ENCODE results near the gene MS4A5. TPM values are rescaled to one million over a fixed set of nuclear protein-coding genes. Genes with fewer than 3 reads are reported as not detected.

Gene MS4A5
- total RNA-seq, 1 donor from 2014 or later, result not detected

- no peak within 1 kb of the TSS for H3K27ac Mint-ChIP-seq (ENCODE audit: unreplicated experiment)
- FAIRE-seq, result no peak
These were observed 63.2 kb downstream of the MS4A5 start, which contains the start of gene MS4A12 for GRCh38 chr11:60492488-60493009. Gene MS4A12, plus strand, starts transcription at chr11:60492778. Its CDS starts 4,541 bp downstream, at chr11:60497319.

GRCh38 chr11:60493454-60493853, 64.1 kb downstream of the MS4A5 start:
- Histone ChIP-seq H3K9me3 (ENCODE audit: insufficient read depth, low read depth, low read length) (peaks cover 3% of the 10 kb centered on the region), H3K27ac (ENCODE audit: low read depth, low read length) (no peak overlapping the region), H4K20me1 (ENCODE audit: insufficient read depth, low read length) (no peaks in the 10 kb centered on the region), H3K36me3 (ENCODE audit: insufficient read depth, low read length) (no peaks in the 10 kb centered on the region), H3K27me3 (ENCODE audit: insufficient read depth, low read length) (no peaks in the 10 kb centered on the region), H3K9ac (ENCODE audit: low read length) (no peak overlapping the region), H3K79me2 (ENCODE audit: insufficient read depth, low read length) (no peaks in the 10 kb centered on the region), H3K4me1 (ENCODE audit: insufficient read depth, low read length) (no peaks in the 10 kb centered on the region), H3K4me3 (ENCODE audit: insufficient read depth, low read depth, low read length) (no peak overlapping the region), H2AFZ (ENCODE audit: low read depth, low read length) (no peak overlapping the region), H3K4me2 (ENCODE audit: low read length) (no peak overlapping the region)
- TF ChIP-seq EZH2 (IDR thresholded peaks at IDR 0.05; ENCODE audit: insufficient read depth, low read length), result no peak
- TF ChIP-seq CTCF (IDR thresholded peaks at IDR 0.05; ENCODE audit: insufficient read depth, low read depth, low read length), result no peak
- H3K27ac Mint-ChIP-seq (ENCODE audit: unreplicated experiment), result no peak overlapping the region
- no peak overlapping the region for H3K4me3 Mint-ChIP-seq (ENCODE audit: unreplicated experiment)
- peaks cover 2% of the 10 kb centered on the region for H3K4me1 Mint-ChIP-seq (ENCODE audit: low read depth, unreplicated experiment)
- H3K27me3 Mint-ChIP-seq (ENCODE audit: low read depth, unreplicated experiment), result no peaks in the 10 kb centered on the region
- DNase-seq (ENCODE audit: low read depth) (no peak), FAIRE-seq (no peak)
- H3K9me3 Mint-ChIP-seq (ENCODE audit: unreplicated experiment), result no peaks in the 10 kb centered on the region
- H3K36me3 Mint-ChIP-seq (ENCODE audit: low read depth, unreplicated experiment), result no peaks in the 10 kb centered on the region

More at GRCh38 chr11:60492488-60493009, 63.2 kb downstream of the MS4A5 start, which contains the start of gene MS4A12:
- H3K4me3 ChIP-seq (ENCODE audit: insufficient read depth, low read depth, low read length), result no peak within 1 kb of the TSS
- no peak within 1 kb of the TSS for H3K4me2 ChIP-seq (ENCODE audit: low read length)
- H3K27me3 ChIP-seq (ENCODE audit: insufficient read depth, low read length), result no peaks in the 10 kb centered on the region
- no peak for DNase-seq (ENCODE audit: low read depth)
- no peaks in the 10 kb centered on the region for H3K4me1 ChIP-seq (ENCODE audit: insufficient read depth, low read length)
- Mint-ChIP-seq H3K27me3 (ENCODE audit: low read depth, unreplicated experiment) (no peaks in the 10 kb centered on the region), H3K36me3 (ENCODE audit: low read depth, unreplicated experiment) (no peaks in the 10 kb centered on the region), H3K9me3 (ENCODE audit: unreplicated experiment) (no peaks in the 10 kb centered on the region), H3K4me1 (ENCODE audit: low read depth, unreplicated experiment) (no peaks in the 10 kb centered on the region), H3K4me3 (ENCODE audit: unreplicated experiment) (no peak within 1 kb of the TSS)
- no peaks in the 10 kb centered on the region for H3K36me3 ChIP-seq (ENCODE audit: insufficient read depth, low read length)
- no peaks in the 10 kb centered on the region for H4K20me1 ChIP-seq (ENCODE audit: insufficient read depth, low read length)
- no peak for TF ChIP-seq CTCF (IDR thresholded peaks at IDR 0.05; ENCODE audit: insufficient read depth, low read depth, low read length)
- TF ChIP-seq EZH2 (IDR thresholded peaks at IDR 0.05; ENCODE audit: insufficient read depth, low read length), result no peak
- peaks cover 3% of the 10 kb centered on the region for H3K9me3 ChIP-seq (ENCODE audit: insufficient read depth, low read depth, low read length)
- H3K27ac ChIP-seq (ENCODE audit: low read depth, low read length), result no peak within 1 kb of the TSS
- no peaks in the 10 kb centered on the region for H3K79me2 ChIP-seq (ENCODE audit: insufficient read depth, low read length)
- H2AFZ ChIP-seq (ENCODE audit: low read depth, low read length), result no peak within 1 kb of the TSS
- no peak within 1 kb of the TSS for H3K9ac ChIP-seq (ENCODE audit: low read length)

Other genes starting within 250 kb of the MS4A5 start
- gene MS4A6A, start 246.5 kb upstream of the MS4A5 start, total RNA-seq, result not detected in 2 replicates
- gene MS4A4E, start 186.4 kb upstream of the MS4A5 start, total RNA-seq, result not detected in 2 replicates
- gene MS4A4A, start 148.9 kb upstream of the MS4A5 start, total RNA-seq, result 0.32 TPM in 1 of 2 replicates, not detected in the other
- not detected in 2 replicates for gene MS4A6E, start 102.3 kb upstream of the MS4A5 start, total RNA-seq
- gene MS4A7, start 51.0 kb upstream of the MS4A5 start, total RNA-seq, result not detected in 2 replicates
- not detected in 2 replicates for gene MS4A14, start 33.1 kb upstream of the MS4A5 start, total RNA-seq
- gene MS4A1, start 26.3 kb downstream of the MS4A5 start, total RNA-seq, result not detected in 2 replicates
- 0.31 TPM in 1 of 2 replicates, not detected in the other for gene MS4A12, start 63.2 kb downstream of the MS4A5 start, total RNA-seq
- gene MS4A13, start 85.8 kb downstream of the MS4A5 start, total RNA-seq, result not detected in 2 replicates